ENCODE data around the gene CMTM8.

CMTM8 gene

GRCh38 chr3:32381922-32382321, 143.4 kb downstream of the CMTM8 start:
- no peak overlapping the region for H3K4me3 ChIP-seq (ENCODE audit: low read length)
- H3K9me3 ChIP-seq (ENCODE audit: control insufficient read depth, insufficient read depth, low read length), result no peaks in the 10 kb centered on the region
- no peak overlapping the region for H3K4me2 ChIP-seq (ENCODE audit: low read length)
- TF ChIP-seq CTCF (IDR thresholded peaks at IDR 0.05; ENCODE audit: low read depth, low read length, poor library complexity, severe bottlenecking) (no peak), EZH2phosphoT487 (IDR thresholded peaks at IDR 0.05; ENCODE audit: borderline replicate concordance, low read length) (no peak)
- H3K27ac ChIP-seq (ENCODE audit: low read depth, low read length), result no peak overlapping the region
- H3K9me2 ChIP-seq (replicated peaks; ENCODE audit: control insufficient read depth, low read length), result no peaks in the 10 kb centered on the region
- no peaks in the 10 kb centered on the region for H3K36me3 ChIP-seq (ENCODE audit: control insufficient read depth, low read length)
- peaks cover 12% of the 10 kb centered on the region for H3K27me3 ChIP-seq (ENCODE audit: control insufficient read depth, low read length)
- H3K79me2 ChIP-seq (ENCODE audit: control insufficient read depth, low read length), result no peaks in the 10 kb centered on the region
- H4K20me1 ChIP-seq (ENCODE audit: control insufficient read depth, insufficient read depth, low read depth, low read length), result no peaks in the 10 kb centered on the region
- H3K4me1 ChIP-seq (ENCODE audit: control insufficient read depth, low read length), result peaks cover 19% of the 10 kb centered on the region
- no peaks in the 10 kb centered on the region for H3F3A ChIP-seq (ENCODE audit: control insufficient read depth, insufficient read depth)

- no peaks in the 10 kb centered on the region for H4K20me1 ChIP-seq (ENCODE audit: control insufficient read depth, insufficient read depth, low read depth, low read length)
- H3K9me3 ChIP-seq (ENCODE audit: control insufficient read depth, insufficient read depth, low read length), result no peaks in the 10 kb centered on the region
- TF ChIP-seq CTCF (IDR thresholded peaks at IDR 0.05; ENCODE audit: low read depth, low read length, poor library complexity, severe bottlenecking), result no peak
- TF ChIP-seq EZH2phosphoT487 (IDR thresholded peaks at IDR 0.05; ENCODE audit: borderline replicate concordance, low read length), result no peak
- no peak overlapping the region for H3K27ac ChIP-seq (ENCODE audit: low read depth, low read length)
- H3K4me2 ChIP-seq (ENCODE audit: low read length), result no peak overlapping the region
- no peaks in the 10 kb centered on the region for H3K36me3 ChIP-seq (ENCODE audit: control insufficient read depth, low read length)
- H3K9me2 ChIP-seq (replicated peaks; ENCODE audit: control insufficient read depth, low read length), result no peaks in the 10 kb centered on the region
- H3K4me3 ChIP-seq (ENCODE audit: low read length), result no peak overlapping the region
- H3F3A ChIP-seq (ENCODE audit: control insufficient read depth, insufficient read depth), result no peaks in the 10 kb centered on the region
- H3K79me2 ChIP-seq (ENCODE audit: control insufficient read depth, low read length), result no peaks in the 10 kb centered on the region
- peaks cover 19% of the 10 kb centered on the region for H3K4me1 ChIP-seq (ENCODE audit: control insufficient read depth, low read length)
- H3K27me3 ChIP-seq (ENCODE audit: control insufficient read depth, low read length), result peaks cover 12% of the 10 kb centered on the region
These were observed 144.7 kb downstream of the CMTM8 start for GRCh38 chr3:32383136-32383711.

GRCh38 chr3:32384938-32385337, 146.5 kb downstream of the CMTM8 start:
- no peaks in the 10 kb centered on the region for H3K9me2 ChIP-seq (replicated peaks; ENCODE audit: control insufficient read depth, low read length)
- no peaks in the 10 kb centered on the region for H3K79me2 ChIP-seq (ENCODE audit: control insufficient read depth, low read length)
- no peak overlapping the region for H3K4me3 ChIP-seq (ENCODE audit: low read length)
- no peak for TF ChIP-seq EZH2phosphoT487 (IDR thresholded peaks at IDR 0.05; ENCODE audit: borderline replicate concordance, low read length)
- no peak for TF ChIP-seq CTCF (IDR thresholded peaks at IDR 0.05; ENCODE audit: low read depth, low read length, poor library complexity, severe bottlenecking)
- peaks cover 8% of the 10 kb centered on the region for H3K27me3 ChIP-seq (ENCODE audit: control insufficient read depth, low read length)
- H3K27ac ChIP-seq (ENCODE audit: low read depth, low read length), result no peak overlapping the region
- no peaks in the 10 kb centered on the region for H3F3A ChIP-seq (ENCODE audit: control insufficient read depth, insufficient read depth)
- H3K9me3 ChIP-seq (ENCODE audit: control insufficient read depth, insufficient read depth, low read length), result no peaks in the 10 kb centered on the region
- no peaks in the 10 kb centered on the region for H4K20me1 ChIP-seq (ENCODE audit: control insufficient read depth, insufficient read depth, low read depth, low read length)
- no peaks in the 10 kb centered on the region for H3K36me3 ChIP-seq (ENCODE audit: control insufficient read depth, low read length)
- H3K4me2 ChIP-seq (ENCODE audit: low read length), result no peak overlapping the region; the same call in 1 of the 2 replicates
- peaks cover 12% of the 10 kb centered on the region for H3K4me1 ChIP-seq (ENCODE audit: control insufficient read depth, low read length)
